ENCODE results near the gene ABCC12.
"Not testable (repeated sequence)": the region's sequence is repeated elsewhere in the genome, so short reads cannot be mapped to it uniquely, and the experiment has no call there.

Gene ABCC12

DNA sequence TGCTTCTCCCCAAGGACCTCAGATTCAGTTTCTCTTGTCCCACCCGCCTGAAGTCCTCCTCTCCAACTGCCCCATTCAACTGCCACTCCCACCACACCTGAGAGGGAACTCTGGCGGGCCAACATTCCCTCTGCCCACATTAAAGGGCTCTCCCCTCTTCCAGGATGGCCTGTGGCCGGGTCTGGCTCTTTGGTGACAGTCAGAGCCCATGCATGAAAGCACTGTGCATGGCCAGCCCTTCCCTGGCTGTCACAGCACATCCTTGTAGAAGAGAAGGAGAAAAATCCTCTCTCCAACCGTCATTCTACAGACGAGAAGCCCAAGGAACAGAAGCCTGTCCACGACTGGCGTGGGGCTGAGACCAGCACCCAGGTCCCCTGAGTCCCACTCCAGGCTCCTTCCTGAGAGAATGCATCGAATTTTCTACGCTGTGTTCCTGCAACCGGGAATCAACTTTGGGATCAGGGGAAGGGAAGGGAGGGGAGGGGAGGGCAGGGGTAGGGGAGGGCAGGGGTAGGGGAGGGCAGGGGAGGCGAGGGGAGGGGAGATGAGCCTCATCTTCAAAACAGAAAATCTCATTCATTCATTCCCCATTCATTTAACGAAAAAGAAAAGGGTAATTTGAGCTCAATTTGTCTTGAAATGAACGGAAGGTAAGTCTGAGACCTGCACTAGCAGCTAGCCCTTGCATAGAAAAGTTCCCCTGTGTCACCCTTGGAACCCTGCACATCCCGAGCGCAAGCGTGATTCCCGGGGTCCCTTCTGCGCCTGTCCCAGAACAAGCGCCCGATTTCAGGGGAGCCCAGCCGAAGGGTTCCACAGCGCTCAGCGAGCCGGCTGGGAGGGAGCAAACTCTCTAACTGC lies at the start of gene ABCC12:
ABCC12 (minus strand) TSS at position 68 of the 864 bp plus-strand sequence. CDS start 9,569 bp downstream, outside the sequence.
- no peak for DNase-seq (ENCODE audit: low read depth)

DNA sequence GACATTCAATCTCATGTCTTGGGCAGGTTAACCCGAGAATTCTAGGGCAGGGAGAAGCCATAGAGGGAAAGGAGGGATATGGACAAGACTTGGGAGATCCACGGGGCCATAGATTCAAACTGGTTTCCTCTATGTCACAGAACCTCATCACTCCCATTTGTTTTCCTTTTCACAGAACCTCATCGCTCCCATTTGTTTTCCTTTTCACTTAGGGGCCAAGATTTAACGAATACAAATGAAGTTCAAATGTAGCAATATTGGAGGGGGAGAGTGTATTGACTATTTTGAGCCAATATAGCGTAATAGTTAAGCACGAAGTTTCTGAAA lies 49.0 kb upstream of the ABCC12 start:
- DNase-seq (ENCODE audit: low read depth) = no peak

GRCh38 chr16:48203974-48204824 lies 48.4 kb upstream of the ABCC12 start:
- no peak for DNase-seq (ENCODE audit: low read depth)

- DNase-seq (ENCODE audit: low read depth) = no peak
Measured at GRCh38 chr16:48201515-48202201, 45.9 kb upstream of the ABCC12 start.

DNA sequence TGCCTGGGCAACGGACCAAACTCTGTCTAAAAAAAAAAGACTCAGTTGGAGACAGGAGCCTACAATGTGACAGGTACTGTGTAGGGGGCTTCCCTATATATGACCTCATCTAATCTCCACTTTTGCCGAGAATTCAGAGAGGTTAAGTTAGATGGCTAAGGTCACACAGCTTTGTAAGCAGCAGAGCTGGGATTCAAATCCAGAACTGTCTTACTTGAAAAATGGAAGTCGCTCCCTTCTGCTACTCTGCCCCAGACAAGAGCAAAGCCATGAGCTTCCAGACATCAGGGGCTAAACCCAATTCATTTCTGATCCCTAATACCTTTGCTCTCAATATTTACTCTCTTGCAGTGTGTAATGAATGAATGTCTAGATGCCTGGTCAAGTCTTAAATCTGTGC lies 41.5 kb upstream of the ABCC12 start:
- DNase-seq (ENCODE audit: low read depth) = no peak

- DNase-seq (ENCODE audit: low read depth) = no peak
Measured at GRCh38 chr16:48194828-48195556, 39.2 kb upstream of the ABCC12 start.

DNA sequence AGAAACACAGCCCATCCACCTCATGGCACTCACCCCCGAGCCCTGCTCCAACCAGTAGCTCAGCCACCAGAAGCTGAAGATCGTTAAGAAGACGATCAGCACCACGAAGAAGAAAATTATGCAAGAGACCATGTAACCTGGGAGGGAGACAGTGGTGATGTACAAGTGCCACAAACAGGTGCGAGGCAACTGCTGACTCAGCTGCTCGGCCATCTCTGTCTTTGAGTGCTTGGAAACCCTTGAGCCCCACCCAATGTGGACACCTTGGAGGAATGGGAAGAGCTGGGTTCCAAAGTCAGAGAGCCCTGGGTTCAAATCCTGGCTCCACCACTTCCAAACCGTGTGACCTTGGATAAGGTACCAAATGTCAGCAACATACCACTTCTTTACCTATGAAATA lies 38.1 kb upstream of the ABCC12 start:
- DNase-seq (ENCODE audit: low read depth) = no peak

- no peak for DNase-seq (ENCODE audit: low read depth)
Measured at GRCh38 chr16:48188449-48189102, 32.8 kb upstream of the ABCC12 start.

- DNase-seq (ENCODE audit: low read depth) = no peak
Measured at GRCh38 chr16:48187779-48188178, 32.0 kb upstream of the ABCC12 start.

DNA sequence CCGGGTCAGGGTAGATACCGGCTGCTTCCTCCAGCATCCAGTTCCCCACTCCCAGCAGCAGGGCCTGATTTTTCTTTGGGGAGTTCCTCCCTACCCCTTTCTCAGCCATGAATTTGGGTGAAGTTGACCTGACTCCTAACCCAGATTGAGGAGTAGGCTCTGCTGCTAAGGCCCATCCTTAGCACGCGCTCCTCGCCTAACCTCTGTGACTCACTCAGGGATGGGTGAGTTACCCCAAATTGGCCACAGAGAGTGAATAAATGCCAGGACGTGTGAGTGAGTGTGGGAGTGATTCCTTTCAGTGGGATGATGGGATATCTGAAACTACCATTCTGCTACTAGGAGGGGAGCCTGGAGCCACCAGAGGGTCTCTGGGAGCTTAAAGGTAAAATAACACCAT lies 28.9 kb upstream of the ABCC12 start:
- no peak for DNase-seq (ENCODE audit: low read depth)

DNA sequence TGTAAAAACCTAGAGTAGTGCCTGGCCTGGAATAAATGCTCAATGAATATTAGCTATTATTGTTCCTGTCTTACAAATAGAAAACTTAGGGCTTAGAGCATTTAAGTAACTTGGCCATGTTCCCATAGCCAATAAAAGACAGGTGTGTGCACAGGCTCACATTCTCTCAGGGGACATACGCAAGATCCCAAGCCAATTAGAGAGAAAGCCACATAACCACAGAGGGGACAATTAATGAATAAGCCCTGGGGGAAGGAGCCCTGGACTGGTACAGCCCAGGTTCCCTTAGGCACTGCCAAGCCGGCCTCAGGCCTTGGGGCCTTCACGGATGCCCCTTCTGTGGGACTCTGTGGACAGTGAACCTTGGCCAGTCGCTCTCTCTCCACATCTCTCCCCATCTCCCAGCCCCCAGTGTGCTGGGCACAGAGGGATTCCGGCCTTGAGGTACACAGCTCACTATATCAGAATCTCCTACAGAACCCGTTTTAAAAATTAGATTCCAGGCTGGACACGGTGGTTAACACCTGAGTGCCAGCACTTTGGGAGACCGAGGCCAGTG lies 27.3 kb upstream of the ABCC12 start:
- DNase-seq (ENCODE audit: low read depth) = no peak

DNA sequence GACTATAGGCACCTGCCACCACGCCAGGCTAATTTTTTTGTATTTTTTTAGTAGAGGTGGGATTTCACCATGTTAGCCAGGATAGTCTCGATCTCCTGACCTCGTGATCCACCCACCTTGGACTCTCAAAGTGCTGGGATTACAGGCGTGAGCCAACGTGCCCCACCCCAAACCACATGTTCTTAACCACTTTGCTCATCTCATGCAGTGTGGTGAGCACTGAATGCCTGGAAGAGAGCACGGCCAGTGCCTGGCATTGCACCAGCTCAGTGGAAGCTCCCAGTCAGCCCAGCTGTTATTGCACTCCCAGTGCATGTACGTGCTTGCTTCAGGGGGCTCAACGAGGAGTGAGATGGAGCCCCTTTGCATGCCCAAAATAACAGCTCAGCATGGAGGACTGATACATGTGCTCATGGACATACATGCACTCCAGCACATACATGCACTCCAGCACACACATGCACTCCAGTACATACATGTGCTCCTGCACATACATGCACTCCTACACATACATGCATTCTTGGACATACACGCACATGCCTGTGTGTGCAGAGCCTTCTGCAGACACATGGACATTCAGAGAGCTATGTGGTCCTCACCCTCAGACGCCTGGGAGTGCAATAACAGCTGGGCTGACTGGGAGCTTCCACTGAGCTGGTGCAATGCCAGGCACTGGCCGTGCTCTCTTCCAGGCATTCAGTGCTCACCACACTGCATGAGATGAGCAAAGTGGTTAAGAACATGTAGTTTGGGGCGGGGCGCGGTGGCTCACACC lies 26.1 kb upstream of the ABCC12 start:
- DNase-seq (ENCODE audit: low read depth) = not testable (repeated sequence)

- no peak for DNase-seq (ENCODE audit: low read depth)
Measured at GRCh38 chr16:48180868-48181480, 25.2 kb upstream of the ABCC12 start.

- DNase-seq (ENCODE audit: low read depth) = no peak
Measured at GRCh38 chr16:48176635-48177408, 21.0 kb upstream of the ABCC12 start.

DNA sequence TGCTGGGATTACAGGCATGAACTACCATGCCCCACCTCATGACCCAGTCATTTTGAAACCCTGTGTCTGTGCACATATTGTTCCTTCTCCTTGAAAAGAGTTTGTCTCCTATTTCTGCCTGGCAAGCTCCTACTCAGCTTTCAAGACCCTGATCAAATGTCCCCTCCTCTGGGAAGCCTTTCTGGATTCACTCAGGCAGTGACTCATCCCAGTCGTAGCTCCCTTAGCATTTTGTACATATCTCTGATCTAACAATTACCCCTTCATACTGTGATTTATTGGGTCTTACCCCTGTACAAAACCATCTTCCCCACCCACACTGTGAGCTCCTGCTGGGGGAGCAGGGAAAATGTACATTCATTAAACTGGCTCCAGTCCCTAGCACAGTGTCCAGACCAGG lies 18.1 kb upstream of the ABCC12 start:
- no peak for DNase-seq (ENCODE audit: low read depth)

DNA sequence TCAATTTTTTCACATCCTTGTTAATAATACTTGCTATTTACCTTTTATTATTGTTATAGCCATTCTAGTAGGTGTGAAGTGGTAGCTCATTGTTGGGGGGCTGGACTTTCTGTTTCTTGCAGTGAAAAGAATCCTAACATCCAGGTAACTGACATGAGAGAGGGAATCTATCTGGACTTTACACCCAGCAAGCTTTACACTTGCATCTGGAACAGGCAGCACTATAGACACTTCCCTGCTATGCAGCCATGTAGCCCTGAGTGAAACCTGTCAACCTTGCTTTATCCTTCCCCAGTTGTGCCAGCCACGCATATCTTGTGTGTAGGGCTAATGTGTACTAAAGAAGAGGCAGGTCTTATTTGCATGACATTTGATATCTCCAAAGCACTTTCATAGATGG lies 16.9 kb upstream of the ABCC12 start:
- no peak for DNase-seq (ENCODE audit: low read depth)

DNA sequence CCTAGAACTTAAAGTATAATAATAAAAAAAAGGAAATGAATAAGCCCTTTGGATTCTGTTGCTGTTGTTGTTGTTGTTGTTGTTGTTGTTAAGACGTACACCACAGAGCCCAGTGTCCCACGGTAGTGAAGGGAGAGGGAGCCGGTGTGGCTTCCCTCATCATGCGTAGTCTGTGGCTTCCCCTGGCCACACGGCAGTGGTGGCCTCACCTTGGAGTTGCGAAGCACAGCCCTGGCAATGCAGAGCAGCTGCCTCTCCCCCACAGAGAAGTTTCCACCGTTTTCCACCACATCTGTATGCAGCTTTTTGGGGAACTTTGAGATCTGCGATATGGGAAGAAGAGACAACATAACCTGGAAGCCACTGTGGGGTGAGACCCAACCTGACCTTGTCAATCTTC lies 14.1 kb upstream of the ABCC12 start:
- no peak for DNase-seq (ENCODE audit: low read depth)

- DNase-seq (ENCODE audit: low read depth) = no peak
Measured at GRCh38 chr16:48168075-48168474, 12.3 kb upstream of the ABCC12 start.

- not testable (repeated sequence) for DNase-seq (ENCODE audit: low read depth)
Measured at GRCh38 chr16:48166617-48167016, 10.8 kb upstream of the ABCC12 start.
